Nephron (organoid): ENCODE results near the gene MGAT5.
A peak's percentile ranks its signal among the peaks of the same experiment; 100 is the strongest.

Source experiments
- H3K27ac Mint-ChIP-seq, 3 experiments: 2 replicates each; pipeline ENCODE4 v1.8.0; 2020; ENCODE audit warnings: mixed read lengths in 3 of 3, mild to moderate bottlenecking in 2 of 3, moderate library complexity in 1 of 3
- H3K27me3 Mint-ChIP-seq: 2 replicates; pipeline ENCODE4 v1.8.0; 2021; ENCODE audit warnings: low read depth, mild to moderate bottlenecking, moderate library complexity, mixed read lengths
- H3K36me3 Mint-ChIP-seq: 2 replicates; pipeline ENCODE4 v1.8.0; 2020; ENCODE audit warnings: low read depth, mixed read lengths
- H3K4me1 Mint-ChIP-seq: 2 replicates; pipeline ENCODE4 v1.8.0; 2020; ENCODE audit warnings: mixed read lengths
- H3K4me3 Mint-ChIP-seq, 3 experiments: 2 replicates each; pipeline ENCODE4 v1.8.0; 2020; ENCODE audit warnings: mild to moderate bottlenecking in 3 of 3, mixed read lengths in 3 of 3, moderate library complexity in 2 of 3
- H3K9me3 Mint-ChIP-seq: 2 replicates; pipeline ENCODE4 v1.8.0; 2020; ENCODE audit warnings: mixed read lengths
- CTCF ChIP-seq, 3 experiments: fragments of 200-600 bp; sonication (generic); IDR thresholded peaks; one replicate each; pipeline ENCODE4 v1.5.0; 2021; ENCODE audit warnings: antibody characterized with exemption in 3 of 3; ENCODE audit not compliant: unreplicated experiment in 3 of 3

Gene MGAT5

GRCh38 chr2:134249755-134250154 is 4.1 kb upstream of the MGAT5 start:
- Mint-ChIP-seq H3K27ac (no peak overlapping the region), H3K4me1 (peaks cover 27% of the 10 kb centered on the region), H3K27me3 (no peaks in the 10 kb centered on the region), H3K4me3 (no peak overlapping the region), H3K9me3 (no peaks in the 10 kb centered on the region), H3K36me3 (peaks cover 7% of the 10 kb centered on the region)
- TF ChIP-seq CTCF (IDR thresholded peaks at IDR 0.05; ENCODE audit: unreplicated experiment in 3 of 3): no peak

DNA sequence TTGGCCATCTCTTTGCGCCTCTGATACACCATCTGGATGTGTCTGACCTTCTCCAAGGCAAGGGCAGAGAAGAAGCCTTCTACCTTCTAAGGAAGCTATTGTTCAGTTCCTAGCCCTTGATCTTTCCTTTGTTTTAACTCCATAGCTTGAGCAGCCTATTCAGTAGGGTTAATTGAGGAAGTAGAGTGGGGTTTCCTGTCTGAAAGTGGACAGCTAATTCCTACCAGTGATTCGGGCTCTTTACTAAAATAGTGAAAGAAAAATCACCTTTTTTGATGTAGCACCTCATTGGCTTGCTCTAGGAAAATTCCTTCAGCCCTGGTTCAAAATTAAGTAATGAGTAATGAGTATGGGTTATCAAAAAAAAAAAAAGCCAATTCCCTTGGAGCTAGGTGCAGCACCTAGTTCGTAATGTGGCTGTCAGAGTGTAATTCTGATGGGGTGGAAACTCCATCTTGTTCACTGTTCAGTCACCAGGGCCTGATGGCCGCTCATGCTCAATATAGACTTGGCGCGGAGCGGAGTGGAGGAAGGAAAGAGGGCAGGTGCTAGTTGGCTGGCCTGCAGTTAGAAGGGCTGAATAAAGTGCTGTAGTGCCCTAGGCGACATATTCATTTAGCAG is 2.9 kb upstream of the MGAT5 start:
- H3K36me3 Mint-ChIP-seq: peaks cover 9% of the 10 kb centered on the region
- TF ChIP-seq CTCF (IDR thresholded peaks at IDR 0.05; ENCODE audit: unreplicated experiment in 3 of 3): no peak
- no peak overlapping the region for H3K27ac Mint-ChIP-seq
- H3K4me1 Mint-ChIP-seq: peaks cover 26% of the 10 kb centered on the region
- H3K9me3 Mint-ChIP-seq: no peaks in the 10 kb centered on the region
- no peak overlapping the region for H3K4me3 Mint-ChIP-seq
- no peaks in the 10 kb centered on the region for H3K27me3 Mint-ChIP-seq

GRCh38 chr2:134252092-134252750 is 1.7 kb upstream of the MGAT5 start:
- TF ChIP-seq CTCF (IDR thresholded peaks at IDR 0.05; ENCODE audit: unreplicated experiment in 3 of 3): no peak
- Mint-ChIP-seq H3K27me3 (no peaks in the 10 kb centered on the region), H3K4me3 (no peak overlapping the region), H3K9me3 (no peaks in the 10 kb centered on the region), H3K27ac (peak overlapping the region in 2 of 3 experiments; percentile 13 to 74), H3K4me1 (peaks cover 20% of the 10 kb centered on the region), H3K36me3 (peaks cover 9% of the 10 kb centered on the region)

DNA sequence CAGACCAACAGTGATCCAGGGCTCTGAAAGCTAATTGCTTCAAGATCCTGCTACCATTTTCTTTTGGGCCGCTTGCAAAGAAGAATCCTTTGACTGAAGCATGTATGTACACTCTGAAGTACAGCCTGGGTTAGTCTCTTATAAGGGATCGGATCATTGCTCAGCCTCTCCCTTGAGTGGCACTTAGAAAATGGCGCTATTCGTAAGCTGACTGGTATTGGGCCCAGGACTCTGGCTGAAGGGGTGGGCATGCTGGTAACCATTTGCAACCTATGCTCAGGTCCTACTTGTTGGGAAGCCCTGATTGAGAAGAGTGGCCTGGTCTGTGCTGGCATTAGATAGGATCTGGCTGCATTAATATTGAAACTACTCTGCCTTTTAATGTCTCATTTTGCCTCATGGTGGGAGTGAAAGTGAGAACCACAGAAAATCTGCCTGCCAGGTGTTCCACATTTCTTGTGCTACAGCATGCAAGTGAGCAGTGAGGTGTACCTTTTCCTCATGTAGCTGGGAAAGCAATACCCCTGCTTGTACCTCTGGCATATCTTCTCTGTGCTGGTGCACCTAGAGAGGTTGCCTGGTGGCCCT is 661 bp upstream of the MGAT5 start:
- Mint-ChIP-seq H3K4me1 (peaks cover 15% of the 10 kb centered on the region), H3K36me3 (peaks cover 9% of the 10 kb centered on the region), H3K27ac (peak overlapping the region; percentile 5 to 62 (median 61)), H3K9me3 (no peaks in the 10 kb centered on the region), H3K4me3 (no peak overlapping the region), H3K27me3 (no peaks in the 10 kb centered on the region)
- TF ChIP-seq CTCF (IDR thresholded peaks at IDR 0.05; ENCODE audit: unreplicated experiment in 3 of 3): no peak

DNA sequence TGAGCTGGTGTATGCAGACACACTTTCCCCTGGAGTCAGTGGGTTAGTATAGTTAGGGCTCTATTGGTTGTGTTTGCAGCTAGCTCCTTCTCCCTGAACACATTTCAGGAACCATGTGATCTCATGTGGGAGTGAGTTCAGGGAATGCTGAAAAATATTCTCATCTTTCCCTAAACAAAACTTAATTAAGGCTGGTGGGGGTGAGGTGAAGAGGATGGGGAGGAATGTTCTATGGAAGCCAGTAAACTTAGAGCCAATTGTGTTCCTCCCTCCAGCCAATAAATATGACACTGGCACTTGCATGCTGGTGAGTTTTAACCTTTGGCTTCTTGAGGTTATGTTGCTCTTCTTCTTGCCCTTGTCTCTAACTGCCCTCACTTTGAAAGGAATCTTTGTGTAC is 952 bp downstream of the MGAT5 start:
- Mint-ChIP-seq H3K4me3 (no peak overlapping the region), H3K27me3 (peaks cover 3% of the 10 kb centered on the region), H3K4me1 (peaks cover 25% of the 10 kb centered on the region), H3K36me3 (peaks cover 9% of the 10 kb centered on the region), H3K27ac (peak overlapping the region; percentile 39 to 64 (median 61)), H3K9me3 (no peaks in the 10 kb centered on the region)
- TF ChIP-seq CTCF (IDR thresholded peaks at IDR 0.05; ENCODE audit: unreplicated experiment in 3 of 3): no peak
